Left lung (tissue), 10 donors: ENCODE results near the gene CDH22. TPM values are rescaled to one million over a fixed set of nuclear protein-coding genes. Genes with fewer than 3 reads are reported as not detected.
A peak's percentile ranks its signal among the peaks of the same experiment; 100 is the strongest.

ENCODE experiments used
- ATAC-seq: fragments of 200-7000 bp; cut with Tn5 transposase; one replicate; pipeline ENCODE4 v1.9.1; 2020; ENCODE audit warnings: moderate library complexity
- DNase-seq, 4 donors: peaks; one replicate each; pipeline ENCODE4 v3.0.0-alpha.2; 2013 to 2020
- H3K27ac ChIP-seq, 2 donors: fragments of 200-600 bp; sonication (generic) in 1 of 2; one replicate each; pipeline versions ENCODE4 v1.5.0 to v1.8.0; 2020 to 2021
- H3K27me3 ChIP-seq, 2 donors: fragments of 200-600 bp; sonication (generic) in 1 of 2; one replicate each; pipeline versions ENCODE4 v1.5.0 to v1.8.0; 2020 to 2021
- H3K36me3 ChIP-seq, 2 donors: fragments of 200-600 bp; sonication (generic) in 1 of 2; one replicate each; pipeline versions ENCODE4 v1.5.0 to v1.8.0; 2020 to 2021
- H3K4me1 ChIP-seq, 2 donors: fragments of 200-600 bp; one replicate each; pipeline ENCODE4 v1.8.0; 2021
- H3K4me3 ChIP-seq, 2 donors: fragments of 200-600 bp; sonication (generic) in 1 of 2; one replicate each; pipeline versions ENCODE4 v1.5.0 to v1.8.0; 2020 to 2021; ENCODE audit warnings: mild to moderate bottlenecking in 1 of 2
- H3K9me3 ChIP-seq, 2 donors: fragments of 200-600 bp; sonication (generic) in 1 of 2; one replicate each; pipeline versions ENCODE4 v1.5.0 to v1.8.0; 2020 to 2021
- intact Hi-C, 2 donors: fragments of 100-400 bp; cut with DNase I; formaldehyde crosslinking; loops; one replicate each; pipeline versions ENCODE4 v1.11.2 to v1.14.2; 2022
- polyA plus RNA-seq, 6 donors: library from polyadenylated mRNA; unstranded; fragments of 120-200 nt; gene quantifications; one replicate each; pipeline ENCODE4 v1.2.1, GENCODE V29; 2013; ENCODE audit not compliant: insufficient read length in 6 of 6
- total RNA-seq, 2 donors: library from RNA; stranded (reverse); fragmentation: NEBNext Ultra II Directional; extraction: Animal tissue kit (Norgen Biotek cat#: 25700); gene quantifications; one replicate each; pipeline ENCODE4 v1.2.1, GENCODE V29; 2021
- TF ChIP-seq, protein P1 (sequence below), 2 donors: fragments of 200-600 bp; sonication (generic) in 1 of 2; IDR thresholded peaks; one replicate each; pipeline versions ENCODE4 v1.5.0 to v1.8.0; 2021; ENCODE audit warnings: antibody characterized with exemption in 2 of 2
- donor health status: DM: no; HTN: yes; CAD: no.
- donor health status: DM: no; HTN: no; CAD: no.

CDH22 gene
- total and polyA plus RNA-seq, 8 donors: 0.06 to 0.26 (median 0.08) TPM; not detected in 2

DNA sequence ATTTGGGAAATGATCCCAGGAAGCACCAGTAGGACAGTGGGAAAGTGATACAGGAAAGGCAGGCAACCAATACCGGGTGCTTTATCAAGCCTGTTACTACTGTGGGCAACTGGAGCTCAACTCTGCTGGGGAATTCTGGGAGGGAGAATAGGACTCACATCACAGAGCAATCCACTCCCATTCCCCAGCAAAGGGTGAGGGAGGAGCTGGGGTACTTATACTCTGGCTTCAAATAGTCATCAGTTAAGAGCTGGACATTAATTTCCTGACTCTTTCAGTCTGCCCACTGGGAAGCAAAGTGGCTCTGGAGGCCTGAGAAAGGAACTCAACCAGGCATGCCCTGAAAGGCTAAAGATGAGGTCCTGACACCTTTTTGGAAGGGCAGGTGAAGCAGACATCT, 17.5 kb upstream of the CDH22 start:
- intact Hi-C loops: no loop called here
- no peak for DNase-seq
- ATAC-seq: no peak
- Histone ChIP-seq H3K36me3 (no peaks in the 10 kb centered on the region), H3K4me1 (no peaks in the 10 kb centered on the region), H3K4me3 (no peak overlapping the region), H3K27ac (no peak overlapping the region), H3K9me3 (no peaks in the 10 kb centered on the region), H3K27me3 (peaks cover 0 to 97% of the 10 kb centered on the region in 2 donors)
- TF ChIP-seq, protein P1, sequence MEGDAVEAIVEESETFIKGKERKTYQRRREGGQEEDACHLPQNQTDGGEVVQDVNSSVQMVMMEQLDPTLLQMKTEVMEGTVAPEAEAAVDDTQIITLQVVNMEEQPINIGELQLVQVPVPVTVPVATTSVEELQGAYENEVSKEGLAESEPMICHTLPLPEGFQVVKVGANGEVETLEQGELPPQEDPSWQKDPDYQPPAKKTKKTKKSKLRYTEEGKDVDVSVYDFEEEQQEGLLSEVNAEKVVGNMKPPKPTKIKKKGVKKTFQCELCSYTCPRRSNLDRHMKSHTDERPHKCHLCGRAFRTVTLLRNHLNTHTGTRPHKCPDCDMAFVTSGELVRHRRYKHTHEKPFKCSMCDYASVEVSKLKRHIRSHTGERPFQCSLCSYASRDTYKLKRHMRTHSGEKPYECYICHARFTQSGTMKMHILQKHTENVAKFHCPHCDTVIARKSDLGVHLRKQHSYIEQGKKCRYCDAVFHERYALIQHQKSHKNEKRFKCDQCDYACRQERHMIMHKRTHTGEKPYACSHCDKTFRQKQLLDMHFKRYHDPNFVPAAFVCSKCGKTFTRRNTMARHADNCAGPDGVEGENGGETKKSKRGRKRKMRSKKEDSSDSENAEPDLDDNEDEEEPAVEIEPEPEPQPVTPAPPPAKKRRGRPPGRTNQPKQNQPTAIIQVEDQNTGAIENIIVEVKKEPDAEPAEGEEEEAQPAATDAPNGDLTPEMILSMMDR (IDR thresholded peaks at IDR 0.05): no peak

DNA sequence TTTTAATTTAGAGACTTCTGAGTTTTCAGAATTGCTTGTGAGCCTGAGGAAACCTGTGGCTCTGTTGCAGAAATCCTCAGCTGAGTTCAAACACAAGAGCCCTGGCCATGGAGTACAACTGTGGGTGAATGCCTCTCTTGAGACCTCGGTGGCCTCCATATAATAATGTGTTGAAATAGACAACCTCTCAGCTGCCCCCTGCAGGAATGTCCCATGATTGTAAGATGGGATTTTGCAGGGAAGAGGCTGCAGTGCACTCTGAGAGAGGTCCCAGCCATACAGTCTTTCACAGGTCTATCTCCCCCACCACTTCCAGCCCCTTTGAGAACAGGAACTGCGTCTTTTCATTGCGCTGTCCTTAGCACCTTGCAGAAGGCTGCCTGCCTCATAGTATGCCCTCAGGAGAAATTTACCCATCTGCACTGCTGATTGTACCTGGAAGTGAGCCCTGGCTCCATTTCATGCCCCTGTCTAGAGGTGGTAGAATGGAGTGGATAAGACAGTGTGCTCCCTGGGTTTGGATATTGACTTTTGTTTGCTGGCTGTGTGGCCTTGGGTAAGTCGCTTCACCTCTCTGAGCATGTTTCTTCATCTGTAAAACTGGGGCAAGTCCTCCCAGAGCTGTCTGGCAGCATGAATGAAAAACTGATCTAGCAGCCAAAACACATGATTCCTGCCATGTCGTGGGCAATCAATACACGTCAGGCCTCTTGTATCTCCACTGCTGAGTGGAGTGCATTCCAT, 16.8 kb upstream of the CDH22 start:
- intact Hi-C loops: no loop called here
- DNase-seq (no peak), ATAC-seq (peak; percentile 27)
- H3K27ac ChIP-seq: no peak overlapping the region
- no peaks in the 10 kb centered on the region for H3K4me1 ChIP-seq
- H3K27me3 ChIP-seq: peaks cover 0 to 93% of the 10 kb centered on the region in 2 donors
- no peak overlapping the region for H3K4me3 ChIP-seq
- no peaks in the 10 kb centered on the region for H3K9me3 ChIP-seq
- TF ChIP-seq, protein P1 (IDR thresholded peaks at IDR 0.05): no peak
- H3K36me3 ChIP-seq: no peaks in the 10 kb centered on the region

DNA sequence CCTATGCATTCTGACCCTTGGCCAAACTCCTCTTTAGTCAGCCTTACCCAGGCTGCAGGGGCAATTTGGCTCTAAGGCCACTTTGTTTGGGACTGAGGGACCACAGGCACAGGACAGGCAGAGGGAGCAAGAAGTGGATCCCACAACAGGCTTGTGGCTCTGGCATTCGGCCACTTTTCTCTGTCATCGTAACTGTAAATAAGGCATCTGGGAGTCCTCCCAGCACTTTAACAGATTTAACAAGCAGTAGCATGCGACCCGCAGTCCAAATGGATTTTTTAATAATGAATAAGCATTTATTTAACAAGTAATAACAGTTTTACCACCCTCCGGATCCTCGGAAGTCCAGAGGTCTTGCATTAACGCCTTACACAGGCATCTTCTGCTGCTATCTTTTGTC, 16.1 kb upstream of the CDH22 start:
- Histone ChIP-seq H3K36me3 (no peaks in the 10 kb centered on the region), H3K27ac (no peak overlapping the region), H3K9me3 (no peaks in the 10 kb centered on the region), H3K27me3 (peaks cover 0 to 93% of the 10 kb centered on the region in 2 donors), H3K4me3 (no peak overlapping the region), H3K4me1 (no peaks in the 10 kb centered on the region)
- ATAC-seq: no peak
- no peak for DNase-seq
- TF ChIP-seq, protein P1 (IDR thresholded peaks at IDR 0.05): no peak
- intact Hi-C loops: no loop called here

DNA sequence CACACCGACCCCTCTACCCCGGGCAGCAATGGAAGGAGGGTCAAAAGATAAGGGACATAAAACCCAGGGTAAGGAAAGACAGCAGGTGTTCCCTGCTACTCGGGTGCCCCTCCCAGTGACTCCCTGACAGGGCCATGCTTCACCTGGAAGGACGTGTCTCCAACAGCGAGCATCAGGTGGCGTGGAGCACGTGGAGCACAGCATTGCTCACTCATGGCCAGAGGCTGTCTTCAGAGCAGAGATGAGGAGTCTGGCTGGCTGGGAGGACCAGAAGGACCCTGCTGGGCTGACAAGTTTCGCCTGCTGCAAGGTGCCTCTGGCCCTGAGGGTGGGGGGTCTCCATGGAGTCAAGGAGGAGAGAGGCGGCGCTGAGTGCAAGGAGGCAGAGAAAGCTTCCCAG, 15.3 kb upstream of the CDH22 start:
- Histone ChIP-seq H3K27ac (no peak overlapping the region), H3K4me1 (no peaks in the 10 kb centered on the region), H3K27me3 (peaks cover 0 to 93% of the 10 kb centered on the region in 2 donors), H3K4me3 (no peak overlapping the region), H3K9me3 (no peaks in the 10 kb centered on the region), H3K36me3 (no peaks in the 10 kb centered on the region)
- TF ChIP-seq, protein P1 (IDR thresholded peaks at IDR 0.05): no peak
- DNase-seq: no peak
- no peak for ATAC-seq
- intact Hi-C loops: no loop called here

- peaks cover 2 to 93% of the 10 kb centered on the region in 2 donors for H3K27me3 ChIP-seq
Observed at GRCh38 chr20:46322641-46323040, 14.3 kb upstream of the CDH22 start.

More at GRCh38 chr20:46322641-46323040, 14.3 kb upstream of the CDH22 start:
- Histone ChIP-seq H3K4me3 (no peak overlapping the region), H3K9me3 (no peaks in the 10 kb centered on the region), H3K27ac (no peak overlapping the region), H3K36me3 (no peaks in the 10 kb centered on the region), H3K4me1 (no peaks in the 10 kb centered on the region)
- no peak for ATAC-seq
- no peak for DNase-seq
- intact Hi-C loops: no loop called here
- TF ChIP-seq, protein P1 (IDR thresholded peaks at IDR 0.05): no peak
